Parathyroid adenoma (tissue), 2 donors: ENCODE results near the gene ARHGAP10.
A peak's percentile ranks its signal among the peaks of the same experiment; 100 is the strongest.

Source experiments
- H2AFZ ChIP-seq: fragments of 300-600 bp; sonication (generic); one replicate; pipeline ENCODE4 v1.7.0; 2017; ENCODE audit warnings: antibody characterized with exemption, mild to moderate bottlenecking
- H3K27ac ChIP-seq: fragments of 300-600 bp; sonication (generic); one replicate; pipeline ENCODE4 v1.7.0; 2017
- H3K27me3 ChIP-seq: fragments of 300-600 bp; sonication (generic); one replicate; pipeline ENCODE4 v1.7.0; 2017; ENCODE audit warnings: low read length; ENCODE audit not compliant: control insufficient read depth, insufficient read depth
- H3K36me3 ChIP-seq: fragments of 300-600 bp; sonication (generic); one replicate; pipeline ENCODE4 v1.7.0; 2017; ENCODE audit warnings: low read length; ENCODE audit not compliant: control insufficient read depth, insufficient read depth
- H3K4me1 ChIP-seq: fragments of 300-600 bp; sonication (generic); one replicate; pipeline ENCODE4 v1.7.0; 2017; ENCODE audit warnings: control low read depth
- H3K4me2 ChIP-seq: fragments of 300-600 bp; sonication (generic); one replicate; pipeline ENCODE4 v1.7.0; 2017; ENCODE audit warnings: low read length
- H3K4me3 ChIP-seq: fragments of 300-600 bp; sonication (generic); one replicate; pipeline ENCODE4 v1.7.0; 2017; ENCODE audit warnings: low read depth, low read length
- H3K79me2 ChIP-seq: fragments of 300-600 bp; sonication (generic); one replicate; pipeline ENCODE4 v1.7.0; 2017; ENCODE audit warnings: control low read depth
- H3K9ac ChIP-seq: fragments of 300-600 bp; sonication (generic); one replicate; pipeline ENCODE4 v1.7.0; 2017; ENCODE audit warnings: mild to moderate bottlenecking
- H3K9me3 ChIP-seq: fragments of 300-600 bp; sonication (generic); one replicate; pipeline ENCODE4 v1.7.0; 2017; ENCODE audit warnings: low read length; ENCODE audit not compliant: control insufficient read depth
- CTCF ChIP-seq: fragments of 300-600 bp; sonication (generic); IDR thresholded peaks from one replicate; pipeline ENCODE4 v1.7.0; 2017; ENCODE audit warnings: antibody characterized with exemption, mild to moderate bottlenecking
- donor health status: primary hyperparathyroidism.

The ARHGAP10 gene

DNA sequence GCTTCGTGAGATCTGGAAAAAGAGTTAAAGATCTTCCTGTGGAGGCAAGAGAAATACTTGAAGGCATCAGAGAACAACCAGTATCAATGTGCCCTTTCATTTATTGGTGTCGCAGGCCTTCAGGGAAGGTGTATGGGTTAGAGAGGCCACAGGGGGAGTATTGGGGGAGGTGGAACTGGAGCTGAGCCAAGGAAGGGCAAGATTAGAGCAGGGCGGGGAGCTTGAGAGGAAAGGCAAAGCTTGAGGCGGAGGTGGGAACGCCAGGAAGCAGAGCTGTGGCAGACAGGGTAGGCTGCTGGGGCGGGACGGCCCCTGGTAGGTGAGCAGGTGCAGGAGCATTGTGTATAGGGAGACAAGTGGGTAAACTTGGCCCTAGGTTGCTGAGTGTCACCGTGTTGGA is 329.9 kb downstream of the ARHGAP10 start:
- no peak overlapping the region for H3K4me3 ChIP-seq
- H3K9me3 ChIP-seq = no peaks in the 10 kb centered on the region
- no peaks in the 10 kb centered on the region for H3K27me3 ChIP-seq
- no peaks in the 10 kb centered on the region for H3K79me2 ChIP-seq
- TF ChIP-seq CTCF = no peak
- H3K4me2 ChIP-seq = no peak overlapping the region
- H3K36me3 ChIP-seq = no peaks in the 10 kb centered on the region
- no peak overlapping the region for H3K9ac ChIP-seq
- peaks cover 21% of the 10 kb centered on the region for H3K4me1 ChIP-seq
- no peak overlapping the region for H2AFZ ChIP-seq
- no peak overlapping the region for H3K27ac ChIP-seq

DNA sequence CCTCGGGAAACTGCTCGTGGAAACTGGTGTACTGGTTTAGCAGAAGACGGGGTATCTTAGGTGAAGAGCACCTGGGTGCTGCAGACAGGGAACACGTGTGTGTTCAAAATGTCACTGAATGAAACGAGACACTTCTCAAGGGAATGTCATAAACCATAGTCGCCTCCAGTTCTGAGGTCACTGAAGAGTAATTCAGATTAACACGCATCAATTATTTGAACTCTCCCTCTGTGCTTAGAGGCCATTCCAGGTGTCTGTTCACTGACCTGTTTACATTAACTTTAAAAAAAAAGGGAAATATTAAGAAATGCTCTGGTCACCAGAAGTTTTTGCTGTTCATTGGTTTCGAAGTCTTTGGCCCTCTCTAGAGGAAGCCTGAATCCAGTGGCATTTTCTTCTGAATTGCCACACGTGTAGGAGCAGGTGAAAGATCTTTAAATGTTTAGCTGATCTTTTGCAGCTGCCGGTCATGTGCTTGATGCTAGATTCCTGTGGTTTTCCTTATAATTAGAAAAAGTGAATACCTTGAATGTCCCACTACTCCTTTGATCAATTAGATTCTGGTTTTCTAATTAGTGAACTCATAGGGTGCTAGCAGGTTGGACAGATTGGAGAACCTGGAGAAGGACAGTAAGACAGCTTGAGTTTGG is 330.5 kb downstream of the ARHGAP10 start:
- no peak for TF ChIP-seq CTCF
- no peaks in the 10 kb centered on the region for H3K36me3 ChIP-seq
- H3K4me2 ChIP-seq = no peak overlapping the region
- H2AFZ ChIP-seq = no peak overlapping the region
- H3K9ac ChIP-seq = no peak overlapping the region
- H3K4me1 ChIP-seq = peaks cover 20% of the 10 kb centered on the region
- H3K27ac ChIP-seq = no peak overlapping the region
- H3K79me2 ChIP-seq = no peaks in the 10 kb centered on the region
- H3K27me3 ChIP-seq = no peaks in the 10 kb centered on the region
- H3K9me3 ChIP-seq = no peaks in the 10 kb centered on the region
- no peak overlapping the region for H3K4me3 ChIP-seq

- Histone ChIP-seq H3K79me2 (no peaks in the 10 kb centered on the region), H3K27me3 (no peaks in the 10 kb centered on the region), H2AFZ (no peak overlapping the region), H3K4me1 (peaks cover 7% of the 10 kb centered on the region), H3K27ac (no peak overlapping the region), H3K4me2 (no peak overlapping the region), H3K9ac (no peak overlapping the region), H3K4me3 (no peak overlapping the region), H3K36me3 (no peaks in the 10 kb centered on the region), H3K9me3 (no peaks in the 10 kb centered on the region)
- TF ChIP-seq CTCF = no peak
Observed at GRCh38 chr4:148064451-148064850, 332.6 kb downstream of the ARHGAP10 start.

- H3K4me3 ChIP-seq = no peak overlapping the region
- H3K9ac ChIP-seq = no peak overlapping the region
- peak overlapping the region; percentile 19 for H3K27ac ChIP-seq
- no peak overlapping the region for H2AFZ ChIP-seq
- no peak for TF ChIP-seq CTCF
- H3K27me3 ChIP-seq = no peaks in the 10 kb centered on the region
- H3K79me2 ChIP-seq = no peaks in the 10 kb centered on the region
- H3K4me2 ChIP-seq = no peak overlapping the region
- no peaks in the 10 kb centered on the region for H3K36me3 ChIP-seq
- H3K9me3 ChIP-seq = no peaks in the 10 kb centered on the region
- peaks cover 11% of the 10 kb centered on the region for H3K4me1 ChIP-seq
Observed at GRCh38 chr4:148065075-148065474, 333.2 kb downstream of the ARHGAP10 start.

GRCh38 chr4:148067301-148067916 is 335.5 kb downstream of the ARHGAP10 start:
- Histone ChIP-seq H3K79me2 (no peaks in the 10 kb centered on the region), H3K4me3 (no peak overlapping the region), H3K9ac (no peak overlapping the region), H3K27me3 (no peaks in the 10 kb centered on the region), H3K27ac (no peak overlapping the region), H3K36me3 (no peaks in the 10 kb centered on the region), H2AFZ (no peak overlapping the region), H3K4me2 (no peak overlapping the region), H3K4me1 (peaks cover 12% of the 10 kb centered on the region), H3K9me3 (no peaks in the 10 kb centered on the region)
- TF ChIP-seq CTCF = peak; percentile 10
